Stimulated activated CD4-positive, alpha-beta T cell treated with anti-CD3 and anti-CD28 coated beads, Interleukin-12 subunit alpha, Interleukin-12 subunit beta, amount 100 ng/mL, for 48 hours (primary cell): ENCODE measurements around the gene CACNA1D.

Experiments
- DNase-seq, 3 donors: peaks; one replicate each; pipeline ENCODE4 v3.0.0-alpha.2; 2020; ENCODE audit warnings: low read depth in 2 of 3, low spot score in 1 of 3

Gene CACNA1D

DNA sequence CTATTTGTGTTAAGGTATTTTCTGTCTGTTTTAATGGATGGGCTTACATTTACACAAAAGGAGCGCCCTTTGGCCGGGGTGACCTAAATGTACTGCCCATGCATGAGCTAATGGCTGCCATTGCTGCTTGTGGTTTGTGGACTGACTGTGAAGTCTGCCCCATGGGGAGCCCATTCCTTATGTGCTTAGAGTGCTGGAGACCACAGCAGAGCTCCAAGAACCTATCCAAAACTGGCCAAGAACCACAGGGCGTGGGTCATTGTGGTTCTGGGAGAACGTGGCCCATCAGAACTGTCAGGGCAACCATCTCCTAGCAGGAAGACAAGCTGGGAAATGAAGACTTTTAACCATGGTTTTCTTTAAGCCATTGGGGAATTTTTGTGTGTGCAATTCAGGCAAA lies 246.5 kb downstream of the CACNA1D start:
- no peak for DNase-seq

DNA sequence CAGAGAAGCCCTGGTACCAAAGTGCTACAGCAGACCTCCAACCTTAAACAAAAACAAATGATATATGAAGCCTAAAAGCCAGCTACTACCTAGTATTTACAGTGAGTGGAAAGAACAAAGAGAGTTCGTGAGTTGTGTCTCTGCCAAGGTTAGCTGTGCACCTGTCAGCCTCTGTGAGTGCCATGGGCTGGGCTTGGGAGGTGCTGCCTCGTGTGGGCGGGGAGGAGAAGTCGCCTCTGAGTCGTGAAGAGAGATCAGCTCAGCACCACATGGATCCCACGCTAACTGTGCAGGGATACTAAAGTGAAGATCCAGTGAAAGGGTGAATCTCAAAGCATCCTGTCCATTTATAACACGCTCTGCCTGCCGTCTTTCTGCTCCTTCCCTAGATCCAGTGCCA lies 249.9 kb downstream of the CACNA1D start:
- DNase-seq, result no peak

DNA sequence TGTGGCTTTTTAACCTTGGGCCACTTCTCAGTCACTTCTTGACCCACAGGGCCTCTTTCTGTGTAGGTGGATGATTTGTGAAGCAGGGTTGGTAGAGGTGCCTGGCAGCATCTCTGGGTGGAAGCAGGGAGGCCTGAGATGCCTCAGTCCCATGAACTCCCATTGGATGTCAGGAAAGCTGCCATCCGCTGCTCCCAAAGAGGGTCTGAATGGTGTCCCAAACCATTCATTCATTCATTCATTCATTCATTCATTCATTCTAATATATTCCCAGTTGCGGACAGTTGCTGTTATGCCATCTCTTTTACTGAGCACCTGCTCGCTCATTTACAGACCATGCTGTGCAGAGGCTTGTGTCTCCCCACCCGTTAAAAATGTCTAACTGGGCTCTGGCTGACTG lies 253.1 kb downstream of the CACNA1D start:
- no peak for DNase-seq

DNA sequence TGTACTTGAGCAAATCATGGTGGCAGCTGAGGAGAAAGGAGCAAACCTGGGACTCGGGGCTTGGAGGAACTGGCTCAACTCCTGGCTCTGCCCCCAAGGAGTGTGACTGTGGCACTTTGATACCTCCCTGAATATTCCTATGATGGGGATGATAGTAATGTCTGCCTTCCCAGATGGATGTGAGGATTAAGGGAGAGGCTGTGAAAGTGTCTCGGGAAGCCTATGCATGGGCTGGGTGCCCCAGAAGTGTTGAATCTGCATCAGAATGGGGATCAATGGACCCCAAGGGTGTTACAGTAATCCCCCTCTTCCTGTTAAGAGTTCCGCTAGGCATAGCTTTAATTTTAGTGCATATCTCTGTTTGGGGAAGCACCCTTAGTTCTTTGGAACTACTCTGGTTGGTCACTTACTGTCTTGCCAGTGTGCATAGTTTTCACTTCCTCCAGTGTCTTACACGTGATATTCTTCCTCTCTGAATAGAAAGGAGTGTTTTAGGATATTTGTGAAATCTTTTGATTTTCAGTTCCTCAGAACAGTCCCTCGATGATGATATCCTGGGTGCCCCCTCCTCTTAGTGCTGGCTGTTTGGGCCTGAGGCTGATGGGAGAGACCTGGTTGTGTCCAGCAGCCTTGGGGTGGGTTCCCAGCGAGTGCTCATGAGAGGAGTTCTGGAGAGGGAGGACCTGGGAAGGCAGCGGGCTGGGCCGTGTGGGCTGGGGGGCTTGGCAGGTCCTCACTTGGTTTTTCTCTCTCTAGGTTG lies 254.3 kb downstream of the CACNA1D start:
- no peak for DNase-seq

DNA sequence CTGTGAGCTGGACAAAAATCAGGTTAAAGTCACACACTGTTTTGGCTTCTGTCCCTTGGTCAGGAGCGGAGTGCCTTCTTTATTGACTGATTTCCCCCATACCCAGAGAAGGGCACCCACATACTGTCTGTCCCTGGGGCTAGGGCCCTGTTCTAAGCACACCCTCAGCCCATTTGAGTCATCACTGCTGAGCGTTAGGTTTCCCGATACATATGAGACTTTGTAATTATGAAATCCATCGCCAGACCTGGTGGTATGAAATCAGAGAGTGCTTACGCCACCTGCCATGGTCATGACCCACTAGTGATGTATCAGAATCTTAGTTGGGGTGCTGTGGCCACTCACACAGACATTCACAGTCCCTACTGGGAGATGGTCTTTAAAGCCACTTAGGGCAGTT lies 255.0 kb downstream of the CACNA1D start:
- no peak for DNase-seq

DNA sequence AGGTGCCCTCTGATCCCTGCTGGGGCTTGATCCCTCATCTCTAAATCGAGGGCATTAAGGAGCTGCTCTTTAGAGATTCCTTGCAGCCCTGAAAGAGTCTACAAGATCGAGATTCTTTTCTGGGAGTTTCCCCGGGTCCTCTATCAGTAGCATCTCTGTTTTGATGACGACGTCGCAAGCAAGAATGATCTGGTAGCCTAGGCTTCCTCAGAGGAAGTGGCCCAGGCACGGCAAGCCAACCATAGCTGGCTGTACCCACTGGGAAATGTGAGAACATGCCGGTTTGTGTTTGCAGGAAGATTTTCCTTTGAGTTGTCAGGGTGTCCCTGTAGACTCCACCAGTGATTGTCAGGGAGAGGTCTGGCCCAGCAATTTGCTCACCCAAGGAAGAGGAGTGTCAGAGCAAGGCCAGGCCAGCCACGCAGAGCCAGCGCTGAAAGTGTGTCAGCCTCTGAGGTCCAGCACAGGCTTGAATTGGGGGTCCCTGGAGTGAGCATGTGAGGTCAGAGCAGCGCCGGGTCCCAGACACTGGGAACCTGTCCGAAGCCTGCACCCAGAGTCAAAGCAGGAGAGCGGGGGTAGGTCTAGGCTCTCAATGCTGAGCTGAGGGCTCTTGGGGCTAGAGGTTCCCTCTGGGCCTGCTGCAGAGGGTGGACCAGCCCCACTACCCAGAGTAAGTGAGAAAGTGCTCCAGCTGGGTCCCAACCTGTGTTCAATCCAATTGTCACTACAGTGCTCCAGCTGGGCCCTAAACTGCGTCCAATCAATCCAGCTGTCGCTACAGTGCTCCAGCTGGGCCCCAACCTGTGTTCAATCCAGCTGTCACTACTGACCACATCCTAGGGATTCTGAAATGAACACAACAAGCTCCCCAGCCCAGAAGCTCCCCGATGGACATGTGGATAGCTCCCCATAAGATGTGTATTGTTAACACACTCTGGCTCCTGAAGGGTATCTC lies 256.1 kb downstream of the CACNA1D start:
- DNase-seq, result no peak

DNA sequence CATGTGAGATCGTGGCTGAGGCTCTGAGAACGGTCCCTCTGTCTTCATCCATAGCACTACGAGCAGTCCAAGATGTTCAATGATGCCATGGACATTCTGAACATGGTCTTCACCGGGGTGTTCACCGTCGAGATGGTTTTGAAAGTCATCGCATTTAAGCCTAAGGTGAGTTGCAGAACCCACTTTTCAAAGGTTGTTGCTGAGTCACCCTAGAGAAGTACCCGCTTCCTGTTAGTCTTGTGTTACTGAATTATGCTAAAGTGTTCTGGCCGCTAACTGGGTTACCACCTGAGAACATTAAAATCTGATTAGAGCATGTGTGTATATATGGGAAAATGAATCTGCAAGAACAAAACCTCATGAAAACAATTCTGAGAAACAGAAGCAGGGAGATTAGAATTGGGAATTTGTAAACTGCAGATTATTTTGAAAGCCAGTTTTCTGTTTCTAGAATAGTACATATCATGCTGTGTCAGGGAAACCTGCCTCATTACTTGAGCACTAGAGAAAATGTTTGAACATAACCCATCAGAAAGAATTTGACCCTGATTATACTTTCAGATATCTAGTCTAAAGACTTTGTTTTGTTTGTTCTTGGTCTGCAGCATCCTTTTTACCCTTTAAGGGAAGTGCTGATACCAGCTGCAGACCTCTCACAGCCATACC lies 259.2 kb downstream of the CACNA1D start:
- no peak for DNase-seq

DNA sequence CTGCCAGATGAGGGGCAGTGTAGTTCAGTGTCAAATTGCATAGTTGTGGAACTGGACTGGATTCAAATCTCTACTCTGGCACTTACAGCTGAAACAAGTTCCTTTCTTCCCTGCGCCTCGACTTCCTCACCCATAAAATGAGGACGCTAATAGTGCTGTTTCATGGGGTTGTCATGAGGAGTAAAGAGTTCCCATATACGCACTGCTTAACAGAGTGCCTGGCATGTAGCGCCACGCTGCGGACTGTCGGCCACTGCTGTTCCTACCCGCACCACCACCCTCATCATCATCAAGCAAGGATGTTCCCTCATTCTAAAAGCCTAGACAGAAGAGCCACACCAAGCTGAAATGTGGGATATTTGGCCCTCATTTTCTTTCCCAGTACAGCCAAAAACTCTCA lies 259.9 kb downstream of the CACNA1D start:
- no peak for DNase-seq

DNA sequence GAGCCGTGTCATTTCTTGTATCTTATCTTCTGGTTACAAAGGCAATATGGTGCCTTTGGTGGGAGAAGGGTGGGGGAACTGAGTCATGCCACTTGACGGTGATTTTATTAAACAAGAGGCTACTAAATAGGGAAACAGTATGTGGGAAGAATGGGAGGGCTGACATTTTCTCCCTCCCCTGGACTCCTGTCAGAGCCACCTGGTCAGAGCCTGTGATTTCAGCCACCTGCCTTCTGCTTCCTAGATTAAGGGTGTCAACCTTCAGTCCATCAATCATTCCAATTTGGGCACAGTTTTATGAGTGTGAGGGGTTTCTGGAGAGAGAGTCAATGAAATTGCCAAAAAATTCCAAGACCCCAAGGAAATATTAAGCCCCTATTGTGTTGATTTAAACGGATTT lies 264.4 kb downstream of the CACNA1D start:
- no peak for DNase-seq

DNA sequence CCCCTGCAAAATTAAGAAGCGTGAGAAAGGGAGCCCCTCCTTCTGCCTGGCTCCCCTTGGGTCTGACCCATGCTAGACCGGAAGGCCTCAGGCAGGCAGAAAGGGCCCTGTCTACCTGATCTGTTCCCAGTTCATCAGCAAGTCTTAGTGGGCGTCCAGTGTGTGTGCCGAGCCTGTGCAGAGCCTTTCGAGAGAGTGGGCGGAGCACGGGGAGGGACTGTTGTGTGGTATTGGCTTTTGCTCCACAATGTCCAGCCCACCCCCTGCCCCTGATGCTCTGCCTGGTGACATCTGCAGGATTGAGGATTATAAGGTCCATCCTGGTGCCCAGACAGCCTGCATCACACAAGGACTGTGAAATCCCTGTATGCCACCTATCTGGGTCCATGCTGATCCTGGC lies 268.9 kb downstream of the CACNA1D start:
- no peak for DNase-seq

DNA sequence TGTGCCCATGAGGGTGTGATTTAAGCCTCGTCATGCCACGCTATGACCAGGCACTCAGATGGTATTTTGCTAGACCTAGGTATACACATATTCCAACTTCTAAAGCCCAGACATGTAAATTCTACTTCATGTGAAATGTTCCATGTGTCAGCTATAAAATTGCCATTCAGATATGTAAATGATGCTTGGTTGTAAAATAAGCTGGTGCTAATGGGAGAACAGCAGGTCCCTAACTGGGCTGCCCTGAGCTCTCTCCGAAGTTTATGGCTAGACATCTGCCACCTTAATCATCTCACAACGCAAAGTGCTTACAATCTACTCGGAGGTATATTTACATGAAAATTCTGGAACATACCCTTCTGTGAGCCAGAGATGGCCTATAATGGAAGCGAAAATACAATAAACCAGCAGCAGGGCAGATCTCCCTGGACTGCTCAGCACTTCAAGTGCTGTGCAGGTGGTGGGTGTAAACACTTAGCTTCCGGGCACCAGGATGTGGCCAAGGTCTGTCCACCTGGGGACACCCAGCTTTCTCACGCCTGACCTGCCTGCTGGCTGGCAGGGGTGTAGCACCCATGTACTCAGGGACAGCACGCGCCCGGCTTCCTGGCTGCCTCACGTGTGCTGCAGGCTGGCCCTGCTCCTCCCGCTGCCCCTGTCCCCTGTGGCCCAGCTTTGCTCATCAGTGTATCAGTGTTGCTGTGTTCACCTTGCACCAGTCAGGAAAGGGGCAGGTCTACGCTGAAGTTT lies 269.8 kb downstream of the CACNA1D start:
- no peak for DNase-seq

DNA sequence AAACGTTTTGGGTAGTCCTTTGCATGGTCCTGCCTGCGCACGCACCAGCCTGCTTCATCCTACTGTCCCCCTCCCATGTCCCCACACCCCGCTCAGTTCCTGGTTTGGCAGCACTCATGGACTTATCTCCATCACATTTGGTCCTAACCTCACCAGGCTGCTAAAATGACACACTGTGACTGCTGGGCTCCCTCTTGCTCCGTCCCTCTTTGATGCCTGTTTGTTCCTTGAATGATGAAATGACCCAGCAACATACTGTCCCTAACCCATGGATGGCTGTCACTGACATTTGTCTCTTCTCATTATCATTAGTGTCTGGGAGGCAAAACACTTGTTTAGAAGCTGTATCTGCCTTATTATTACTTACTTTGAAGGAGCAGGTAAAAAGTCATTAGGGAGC lies 271.3 kb downstream of the CACNA1D start:
- DNase-seq, result no peak

DNA sequence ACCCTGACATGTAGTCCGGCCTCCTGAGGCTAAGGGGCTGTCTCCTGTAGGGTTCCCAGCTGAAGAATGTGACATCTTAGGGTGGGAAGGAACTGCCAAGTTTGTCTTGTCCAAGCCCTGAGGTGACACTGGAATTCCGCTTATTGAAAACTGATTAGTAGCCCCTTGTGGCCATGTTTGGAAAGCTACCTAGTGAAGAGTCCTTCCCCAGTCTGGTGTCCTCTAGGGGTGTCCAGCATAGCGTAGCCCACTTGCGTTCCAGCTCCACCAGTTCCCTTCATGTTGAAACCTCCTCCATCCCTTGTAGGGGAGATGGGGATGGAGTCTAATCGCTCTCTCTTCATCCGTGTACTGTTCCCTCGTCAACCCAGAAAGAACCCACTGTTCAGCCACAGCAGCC lies 272.3 kb downstream of the CACNA1D start:
- no peak for DNase-seq

DNA sequence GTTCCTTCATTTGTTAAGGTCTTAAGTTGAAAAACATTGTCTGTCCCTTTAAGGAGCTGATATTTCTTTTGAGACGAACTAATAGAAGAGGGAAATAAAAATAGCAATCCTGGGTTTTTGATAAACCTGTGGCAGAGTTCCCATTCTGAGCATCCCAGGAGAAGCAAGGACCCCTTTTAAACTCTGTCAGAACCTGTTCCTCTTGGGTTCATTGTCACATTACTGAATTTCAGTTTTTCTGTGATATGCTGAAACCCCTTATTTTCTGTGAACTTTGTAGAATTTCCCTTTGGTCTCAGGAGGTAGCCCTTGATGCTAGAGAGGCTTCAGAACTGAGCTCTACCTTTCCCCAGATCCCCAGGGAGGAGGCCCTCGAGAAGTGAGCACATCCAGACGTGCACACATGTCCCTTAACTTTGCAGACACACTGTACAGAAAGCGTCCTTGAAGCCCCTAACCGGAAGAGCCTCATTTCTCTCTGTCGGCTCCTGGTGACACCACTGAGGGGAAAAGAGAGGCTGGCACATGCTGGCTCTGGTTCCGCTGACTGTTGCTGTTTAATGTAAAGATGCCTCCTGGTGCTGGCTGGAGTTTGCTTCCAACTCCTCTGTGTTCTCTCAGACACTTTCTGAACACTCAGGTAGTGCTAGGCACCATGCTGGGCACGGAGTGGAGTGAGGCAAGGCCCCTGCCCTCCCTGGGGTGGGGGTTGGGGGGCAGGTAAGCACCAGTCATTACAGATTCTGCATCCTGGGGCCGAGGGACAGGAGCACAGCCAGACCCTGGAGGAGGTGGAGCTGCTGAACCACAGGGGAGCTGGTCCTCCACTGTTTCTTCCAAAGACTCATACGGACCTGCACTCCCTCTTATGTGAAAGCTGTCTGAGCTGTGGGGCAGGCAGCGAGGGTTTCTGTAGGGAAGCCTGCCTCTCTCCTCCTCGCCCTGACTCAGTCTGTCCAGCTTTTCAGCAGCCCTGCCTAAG lies 274.4 kb downstream of the CACNA1D start:
- DNase-seq, result no peak

DNA sequence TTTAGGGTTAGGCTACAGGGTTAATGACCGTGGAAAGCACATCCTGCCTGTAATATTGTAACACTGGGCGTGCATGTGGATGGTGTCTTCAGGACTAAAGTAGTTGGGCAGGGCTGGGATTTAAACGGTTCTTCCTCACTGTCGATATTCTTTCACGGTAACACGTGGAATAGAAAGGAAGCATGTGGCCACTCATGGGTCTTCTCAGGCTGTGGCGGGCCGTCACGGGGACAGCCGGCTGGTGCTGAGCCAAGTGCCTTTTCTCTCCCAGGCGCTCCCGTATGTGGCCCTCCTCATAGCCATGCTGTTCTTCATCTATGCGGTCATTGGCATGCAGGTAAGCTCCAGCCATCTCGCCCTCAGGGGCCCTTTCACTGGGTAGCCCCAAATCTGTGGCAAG lies 278.2 kb downstream of the CACNA1D start:
- DNase-seq, result no peak

DNA sequence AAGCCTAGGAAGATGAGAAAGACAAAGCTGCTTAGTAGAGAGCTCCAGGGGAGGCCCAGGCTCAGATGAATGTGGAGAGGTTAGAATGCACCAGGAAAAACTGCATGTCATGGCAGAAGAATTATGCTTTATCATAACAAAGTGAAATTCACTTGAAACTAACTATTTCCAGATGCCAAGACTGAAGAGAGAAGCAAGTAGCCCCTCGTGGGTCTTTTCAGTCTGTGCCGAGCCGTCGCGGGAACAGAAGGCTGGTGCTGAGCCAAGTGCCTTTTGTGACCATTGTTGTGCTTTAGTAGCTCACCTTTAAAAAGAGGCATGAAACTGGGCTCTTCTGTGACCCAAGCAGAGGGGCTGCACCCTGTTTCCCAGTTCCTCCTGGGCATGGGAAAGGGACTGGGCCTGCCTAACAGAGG lies 278.6 kb downstream of the CACNA1D start:
- no peak for DNase-seq

DNA sequence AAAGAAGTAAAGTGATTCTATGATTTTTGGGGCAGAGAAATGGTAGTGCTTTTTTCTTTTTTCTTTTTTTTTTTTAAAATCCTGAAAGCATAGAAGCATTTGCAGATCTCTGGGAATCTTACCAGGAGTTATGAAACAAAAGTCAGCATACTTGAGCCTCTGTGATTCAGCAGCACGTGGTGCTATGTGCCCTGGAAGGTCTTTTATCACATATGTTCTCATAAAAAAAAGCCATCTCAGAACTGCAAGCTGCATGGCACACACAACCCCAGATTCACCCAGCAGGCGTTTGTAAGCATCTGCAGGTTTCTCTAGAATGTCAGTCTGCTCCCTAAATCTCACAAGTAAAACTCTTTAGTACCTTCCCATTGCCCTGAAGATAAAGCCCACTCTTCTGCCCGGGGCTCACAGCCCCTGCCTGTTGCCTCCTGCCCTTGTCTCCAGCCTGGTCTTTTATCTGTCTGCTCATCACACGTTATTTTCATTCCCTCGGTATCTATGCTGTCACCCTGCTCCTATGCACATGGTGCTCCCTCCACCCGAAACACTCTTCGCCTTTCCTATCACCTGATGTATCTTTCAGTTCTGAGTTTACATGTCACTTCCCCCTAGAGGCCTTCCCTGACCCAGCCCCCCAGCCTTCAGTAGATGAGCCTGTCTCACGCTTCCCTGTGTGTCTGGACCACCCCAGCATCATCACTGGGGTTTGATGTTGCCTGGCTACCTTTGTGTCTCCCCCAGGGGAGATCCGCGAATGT lies 279.4 kb downstream of the CACNA1D start:
- DNase-seq, result no peak

DNA sequence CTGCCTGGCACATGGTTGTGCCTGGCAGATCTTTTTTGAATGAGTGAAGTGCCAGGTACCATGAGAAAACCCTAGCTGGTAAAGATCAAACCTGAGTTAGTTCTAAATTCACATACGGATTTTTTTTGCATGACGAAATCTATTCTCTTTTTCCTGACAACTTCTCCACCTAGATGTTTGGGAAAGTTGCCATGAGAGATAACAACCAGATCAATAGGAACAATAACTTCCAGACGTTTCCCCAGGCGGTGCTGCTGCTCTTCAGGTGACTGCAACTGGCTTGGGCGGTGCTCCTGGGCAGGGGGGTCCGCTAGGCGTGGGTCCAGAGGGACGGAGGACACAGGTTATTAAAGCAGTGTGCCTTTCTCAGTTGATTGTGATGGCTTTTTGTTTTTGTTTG lies 280.0 kb downstream of the CACNA1D start:
- no peak for DNase-seq

DNA sequence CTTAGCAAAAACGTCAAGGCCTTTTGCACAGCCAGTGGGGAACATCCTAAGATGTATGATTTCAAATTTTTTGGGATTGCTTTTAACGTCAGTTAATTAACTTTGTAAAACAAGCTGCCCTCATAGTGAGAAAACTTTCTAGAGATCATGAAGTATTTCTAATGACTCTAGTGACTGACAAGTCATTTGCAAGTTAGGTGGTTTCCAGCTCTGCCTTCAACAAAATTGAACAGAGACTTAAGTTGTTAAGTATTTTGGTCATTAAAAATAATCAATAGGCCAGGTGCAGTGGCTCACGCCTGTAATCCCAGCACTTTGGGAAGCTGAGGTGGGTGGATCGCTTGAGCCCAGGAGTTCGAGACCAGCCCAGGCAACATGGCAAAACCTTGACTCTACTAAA lies 280.6 kb downstream of the CACNA1D start:
- DNase-seq, result no peak
